Measurements from ENCODE around the gene VPREB3.
A peak's percentile ranks its signal among the peaks of the same experiment; 100 is the strongest.

VPREB3 gene

DNA sequence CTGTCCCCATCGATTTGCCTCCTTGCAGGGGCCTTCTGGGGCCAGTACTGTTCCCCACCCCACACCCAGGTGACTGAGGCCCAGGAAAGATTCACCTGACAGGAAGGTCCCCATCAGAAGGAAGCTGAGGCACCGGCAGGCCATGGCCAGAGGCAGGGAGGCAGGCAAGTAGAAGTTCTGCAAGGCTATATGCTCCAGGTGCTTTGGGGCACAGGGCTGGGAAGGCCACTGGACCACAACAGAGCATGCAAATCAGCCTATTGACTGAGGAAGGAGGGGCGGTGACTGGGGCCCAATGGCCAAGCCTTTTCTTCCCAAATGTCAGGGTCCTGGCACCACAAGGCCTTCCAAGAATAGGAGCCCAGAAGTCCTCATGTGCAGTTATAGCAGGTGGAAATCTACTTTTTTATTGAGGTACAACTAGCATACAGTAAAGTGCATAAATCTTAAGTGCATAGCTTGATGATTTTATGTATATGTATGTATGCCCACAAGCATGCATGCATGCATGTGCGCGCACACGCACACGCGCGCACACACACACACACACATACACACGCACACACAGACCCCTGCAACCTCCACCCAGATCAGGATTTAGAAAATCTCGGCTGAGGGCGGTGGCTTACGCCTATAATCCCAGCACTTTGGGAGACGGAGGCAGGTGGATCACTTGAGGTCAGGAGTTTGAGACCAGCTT is at the start of gene VPREB3:
Gene VPREB3 (minus strand): TSS at position 206 of the 700 bp plus-strand sequence. CDS start 62 bp downstream, at position 144.
- DNase-seq (ENCODE audit: low read depth in 3 of 3, low spot score in 1 of 3) = no peak

DNA sequence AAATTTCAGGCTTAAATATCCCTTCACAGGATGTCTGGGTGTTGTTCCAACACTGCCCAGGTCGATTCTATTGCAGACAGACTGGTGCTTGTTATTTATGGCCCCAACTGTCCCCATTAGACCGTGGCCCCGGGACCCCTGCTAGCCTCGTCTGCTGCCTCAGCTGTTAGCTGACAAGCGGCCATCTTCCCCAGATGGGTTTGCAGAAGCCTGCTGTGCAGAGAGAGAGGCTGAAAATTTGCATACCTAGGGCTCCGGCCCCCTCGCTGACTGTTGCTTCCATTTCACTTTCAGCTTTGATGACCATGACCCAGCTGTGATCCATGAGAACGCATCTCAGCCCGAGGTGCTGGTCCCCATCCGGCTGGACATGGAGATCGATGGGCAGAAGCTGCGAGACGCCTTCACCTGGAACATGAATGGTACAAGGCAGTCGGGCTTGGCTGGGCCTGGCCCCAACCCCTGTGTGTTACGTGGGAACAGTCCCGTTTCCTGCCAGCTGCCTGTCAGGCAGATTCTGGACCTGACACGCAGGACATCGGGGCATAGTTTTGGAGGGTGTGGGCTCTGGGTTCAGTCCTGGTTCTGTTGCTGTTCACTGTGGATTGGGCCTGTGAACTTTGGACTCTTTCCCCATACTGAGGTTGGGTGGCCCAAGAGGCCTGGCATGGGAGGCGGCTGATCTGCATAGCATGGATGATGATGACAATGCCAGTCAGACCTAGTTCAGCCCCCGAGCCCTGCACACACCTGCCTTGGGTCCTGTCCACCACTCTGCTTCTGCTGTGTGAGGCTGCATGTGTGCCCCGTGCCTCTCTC is 49.0 kb upstream of the VPREB3 start:
- DNase-seq (ENCODE audit: low read depth in 3 of 3, low spot score in 1 of 3) = no peak

- no peak for DNase-seq (ENCODE audit: low read depth in 3 of 3, low spot score in 1 of 3)
Observed at GRCh38 chr22:23801886-23802377, 47.7 kb upstream of the VPREB3 start.

GRCh38 chr22:23801238-23801821 is 47.1 kb upstream of the VPREB3 start:
- no peak for DNase-seq (ENCODE audit: low read depth in 3 of 3, low spot score in 1 of 3)

DNA sequence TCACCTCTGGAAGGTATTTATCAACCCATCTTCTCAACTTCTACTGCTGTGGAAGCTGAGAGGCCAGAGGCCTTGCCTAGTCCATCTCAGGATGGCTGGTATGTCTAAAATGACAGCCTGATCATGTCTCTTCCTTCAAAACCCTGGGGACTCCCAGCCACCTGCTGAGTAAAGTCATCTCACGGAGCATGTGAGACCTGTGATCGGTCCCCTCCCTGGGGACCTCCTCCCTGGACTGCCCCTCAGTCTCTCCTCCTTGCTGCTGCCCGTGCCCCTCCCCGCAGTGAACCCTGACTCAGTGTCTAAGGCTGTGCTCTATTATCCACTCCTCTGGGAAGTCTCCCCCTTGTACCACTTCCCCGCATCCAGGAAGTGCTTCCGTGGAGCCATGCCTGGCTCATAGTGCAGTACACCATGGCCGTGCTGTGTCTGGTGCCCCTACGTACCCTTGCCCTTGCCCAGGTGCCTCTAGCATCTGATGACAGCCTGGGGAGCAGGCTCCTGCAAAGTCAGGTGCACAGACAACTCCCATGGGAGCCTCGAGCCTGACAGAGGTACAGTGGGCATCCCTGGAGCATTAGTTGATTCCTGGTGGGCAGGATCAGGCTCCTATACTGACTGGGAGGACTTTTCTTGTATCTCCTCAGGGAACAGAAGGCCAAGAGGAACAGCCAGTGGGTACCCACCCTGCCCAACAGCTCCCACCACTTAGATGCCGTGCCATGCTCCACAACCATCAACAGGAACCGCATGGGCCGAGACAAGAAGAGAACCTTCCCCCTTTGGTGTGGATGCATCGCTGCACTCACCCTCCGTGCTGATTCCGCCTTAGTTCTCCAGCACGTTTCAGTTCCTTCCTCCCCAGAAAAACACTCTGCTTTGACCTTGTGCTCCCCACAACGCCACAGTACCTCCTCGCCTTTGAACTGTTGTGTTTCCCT is 46.3 kb upstream of the VPREB3 start:
- no peak for DNase-seq (ENCODE audit: low read depth in 3 of 3, low spot score in 1 of 3)

- DNase-seq (ENCODE audit: low read depth in 3 of 3, low spot score in 1 of 3) = no peak
Observed at GRCh38 chr22:23796461-23796860, 42.2 kb upstream of the VPREB3 start.

DNA sequence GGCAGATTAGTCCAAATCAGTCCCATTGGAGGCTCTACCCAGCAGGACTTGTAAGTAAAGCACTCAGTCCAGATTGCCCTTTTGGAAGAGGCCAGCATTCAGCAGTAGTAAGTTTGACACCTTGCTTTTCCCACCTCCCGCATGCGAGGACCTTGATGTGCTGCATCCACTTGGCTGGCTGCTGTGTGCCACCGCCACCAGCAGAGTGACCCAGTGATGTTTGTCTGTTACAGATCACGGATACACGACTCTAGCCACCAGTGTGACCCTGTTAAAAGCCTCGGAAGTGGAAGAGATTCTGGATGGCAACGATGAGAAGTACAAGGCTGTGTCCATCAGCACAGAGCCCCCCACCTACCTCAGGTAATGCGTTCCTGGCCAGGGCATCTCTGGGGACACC is 39.1 kb upstream of the VPREB3 start:
- DNase-seq (ENCODE audit: low read depth in 3 of 3, low spot score in 1 of 3) = no peak

- no peak for DNase-seq (ENCODE audit: low read depth in 3 of 3, low spot score in 1 of 3)
Observed at GRCh38 chr22:23791738-23792645, 37.8 kb upstream of the VPREB3 start.

DNA sequence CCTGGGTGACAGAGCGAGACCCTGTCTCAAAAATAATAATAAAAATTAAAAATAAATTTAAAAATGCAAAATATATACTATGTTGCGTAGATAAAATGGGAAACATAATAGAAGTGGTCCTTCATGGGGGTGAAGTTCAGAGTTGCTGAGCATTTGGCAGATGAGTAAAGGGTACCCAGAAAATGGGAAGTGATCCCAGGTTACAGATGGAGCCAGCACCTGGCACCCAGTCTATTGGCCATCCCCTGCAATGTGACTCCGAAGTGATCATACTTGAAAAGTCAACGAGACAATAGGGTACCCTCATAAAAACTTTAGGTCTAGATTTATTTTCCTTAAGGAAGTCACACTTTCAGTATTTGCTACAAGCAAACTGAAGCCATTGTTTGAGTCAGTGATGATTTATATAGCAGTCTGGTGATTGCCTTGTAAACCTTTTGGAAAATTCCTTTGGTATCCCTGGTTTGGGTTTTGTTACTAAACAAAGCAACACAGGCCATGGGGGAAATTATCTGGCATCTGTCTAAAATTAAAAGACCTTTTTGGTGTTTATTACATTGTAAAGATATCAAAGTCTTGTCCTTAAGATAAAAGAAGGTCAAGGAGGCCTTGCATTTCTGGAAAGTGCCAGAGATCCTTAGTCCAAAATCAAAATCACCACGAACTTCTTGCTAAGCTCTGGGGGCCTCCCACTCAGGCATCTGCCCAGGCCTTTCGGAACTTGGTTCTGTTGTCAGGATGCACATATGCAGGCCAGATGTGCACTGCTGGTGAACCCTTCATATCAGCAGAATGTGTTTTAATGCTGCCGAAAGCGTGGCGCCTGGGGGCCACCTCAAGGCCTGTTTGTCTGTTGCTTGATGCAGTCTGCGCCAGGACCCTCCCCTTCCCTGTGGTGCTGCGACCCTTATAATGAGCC is 36.9 kb upstream of the VPREB3 start:
- no peak for DNase-seq (ENCODE audit: low read depth in 3 of 3, low spot score in 1 of 3)

DNA sequence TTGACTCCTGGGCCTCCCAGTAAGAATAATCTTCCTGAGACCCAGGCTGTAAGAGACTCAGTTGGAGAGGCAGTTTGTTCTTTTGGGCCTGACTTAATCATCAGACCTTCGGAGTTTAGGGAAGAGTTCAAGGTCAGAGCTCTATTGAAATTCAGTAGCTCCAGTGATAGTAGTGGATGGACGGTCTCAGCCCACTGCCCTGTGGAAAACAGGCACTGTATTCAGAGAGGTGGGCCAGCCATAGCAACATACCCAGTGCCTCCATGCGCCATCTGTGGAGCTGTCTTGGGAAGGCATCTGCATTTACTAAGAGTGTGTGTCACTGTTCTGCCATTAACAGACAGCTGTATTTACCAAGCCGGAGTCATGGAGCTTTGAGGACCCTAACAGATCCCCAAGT is 35.4 kb upstream of the VPREB3 start:
- DNase-seq (ENCODE audit: low read depth in 3 of 3, low spot score in 1 of 3) = no peak

DNA sequence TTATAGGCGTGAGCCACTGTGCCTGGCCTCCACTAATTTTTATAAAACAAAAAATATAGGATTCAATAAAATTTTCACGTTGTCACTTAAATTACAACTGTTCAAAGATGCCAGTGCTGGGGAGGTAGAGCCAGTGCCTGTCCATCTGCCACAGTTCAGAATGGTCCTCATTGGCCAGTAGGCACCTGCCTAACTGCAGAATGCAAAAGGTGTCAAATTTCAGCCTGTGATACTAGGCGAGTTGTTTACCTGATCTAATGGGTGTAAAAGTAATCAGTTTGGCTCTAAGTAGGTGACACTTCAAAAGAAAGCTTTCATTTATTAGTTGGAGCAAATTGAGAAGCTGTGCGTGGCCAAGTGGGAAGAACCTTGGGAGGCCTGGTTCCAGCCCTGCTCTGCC is 34.9 kb upstream of the VPREB3 start:
- DNase-seq (ENCODE audit: low read depth in 3 of 3, low spot score in 1 of 3) = no peak

GRCh38 chr22:23787910-23788309 is 33.7 kb upstream of the VPREB3 start:
- DNase-seq (ENCODE audit: low read depth in 3 of 3, low spot score in 1 of 3) = no peak

- DNase-seq (ENCODE audit: low read depth in 3 of 3, low spot score in 1 of 3) = no peak
Observed at GRCh38 chr22:23787600-23787896, 33.3 kb upstream of the VPREB3 start.

DNA sequence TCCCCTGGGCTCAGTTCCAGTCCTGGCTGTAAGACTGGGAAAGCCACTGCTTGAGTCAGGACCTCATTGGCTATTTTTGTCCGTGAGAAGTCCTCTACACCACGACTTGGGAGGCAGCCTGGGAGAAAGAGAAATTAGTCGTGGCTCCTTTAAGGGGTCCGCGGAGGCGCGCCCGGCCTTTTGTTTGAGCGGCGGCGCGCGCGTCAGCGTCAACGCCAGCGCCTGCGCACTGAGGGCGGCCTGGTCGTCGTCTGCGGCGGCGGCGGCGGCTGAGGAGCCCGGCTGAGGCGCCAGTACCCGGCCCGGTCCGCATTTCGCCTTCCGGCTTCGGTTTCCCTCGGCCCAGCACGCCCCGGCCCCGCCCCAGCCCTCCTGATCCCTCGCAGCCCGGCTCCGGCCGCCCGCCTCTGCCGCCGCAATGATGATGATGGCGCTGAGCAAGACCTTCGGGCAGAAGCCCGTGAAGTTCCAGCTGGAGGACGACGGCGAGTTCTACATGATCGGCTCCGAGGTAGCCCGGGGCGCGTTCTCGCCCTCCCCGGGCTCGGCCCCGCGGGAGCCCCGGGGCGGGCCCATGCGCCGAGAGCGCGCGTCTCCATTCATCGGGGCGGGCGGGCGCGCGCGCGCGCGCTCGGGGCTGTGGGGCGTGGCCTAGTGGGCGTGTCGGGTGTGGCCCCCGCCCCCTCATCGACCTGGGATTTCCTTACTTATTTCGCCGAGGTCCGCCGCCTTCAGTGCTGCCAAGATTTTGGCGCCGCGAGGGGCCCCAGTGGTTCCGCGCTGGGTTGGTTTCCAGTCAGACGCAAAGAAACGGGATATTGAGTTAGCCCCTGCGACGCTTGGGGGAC is 32.8 kb upstream of the VPREB3 start, which contains the start of gene SMARCB1:
Gene SMARCB1 (plus strand): TSS at position 215 of the 848 bp plus-strand sequence. CDS start 204 bp downstream, at position 419.
- DNase-seq (ENCODE audit: low read depth in 3 of 3, low spot score in 1 of 3) = peak; percentile 73 to 92 (median 82)

- no peak for DNase-seq (ENCODE audit: low read depth in 3 of 3, low spot score in 1 of 3)
Observed at GRCh38 chr22:23786261-23786710, 32.1 kb upstream of the VPREB3 start.

- no peak for DNase-seq (ENCODE audit: low read depth in 3 of 3, low spot score in 1 of 3)
Observed at GRCh38 chr22:23784215-23784732, 30.0 kb upstream of the VPREB3 start.
